Fibroblast of pulmonary artery (primary cell): ENCODE data around the gene TNFSF9.

ENCODE experiments used
- DNase-seq: peaks from one replicate; pipeline ENCODE4 v3.0.0-alpha.2; 2010; ENCODE audit warnings: low read depth
- H3K4me3 ChIP-seq: replicated peaks from 2 replicates; pipeline ENCODE4 v1.5.1; 2011; ENCODE audit warnings: low read depth, mild to moderate bottlenecking, control low read depth, low read length, moderate library complexity
- CTCF ChIP-seq: IDR thresholded peaks from 2 replicates; pipeline ENCODE4 v1.5.1; 2011; ENCODE audit warnings: mild to moderate bottlenecking, control low read depth, low read length, inconsistent platforms; ENCODE audit errors: missing control alignments

The TNFSF9 gene

GRCh38 chr19:6529351-6529750 is 1.5 kb upstream of the TNFSF9 start:
- DNase-seq: no peak
- H3K4me3 ChIP-seq: no peak overlapping the region
- no peak for TF ChIP-seq CTCF

GRCh38 chr19:6529937-6530385 is 865 bp upstream of the TNFSF9 start:
- no peak for TF ChIP-seq CTCF
- no peak for DNase-seq
- peak overlapping the region; percentile 70 for H3K4me3 ChIP-seq

- DNase-seq: no peak
- no peak for TF ChIP-seq CTCF
- H3K4me3 ChIP-seq: peak overlapping the region; percentile 70
These were observed 533 bp downstream of the TNFSF9 start for GRCh38 chr19:6531163-6531955.

- no peak for TF ChIP-seq CTCF
- no peak overlapping the region for H3K4me3 ChIP-seq
- no peak for DNase-seq
These were observed 1.1 kb downstream of the TNFSF9 start for GRCh38 chr19:6531956-6532243.

GRCh38 chr19:6532244-6532999 is 1.6 kb downstream of the TNFSF9 start:
- TF ChIP-seq CTCF: no peak
- DNase-seq: no peak
- H3K4me3 ChIP-seq: no peak overlapping the region

GRCh38 chr19:6533000-6533328 is 2.1 kb downstream of the TNFSF9 start:
- no peak for TF ChIP-seq CTCF
- no peak for DNase-seq
- no peak overlapping the region for H3K4me3 ChIP-seq
